ENCODE measurements around the gene TUBA1B. TPM values are rescaled to one million over a fixed set of nuclear protein-coding genes. Genes with fewer than 3 reads are reported as not detected.
"Not testable (repeated sequence)": the region's sequence is repeated elsewhere in the genome, so short reads cannot be mapped to it uniquely, and the experiment has no call there.

TUBA1B gene
- 560 TPM for total RNA-seq (ENCODE audit: insufficient read depth, low replicate concordance)

GRCh38 chr12:49131051-49131893 lies at the start of gene TUBA1B:
TSS of gene TUBA1B (minus strand) at chr12:49131395. CDS start at chr12:49131300, 95 bp downstream.
- DNase-seq (ENCODE audit: low spot score) = peak; percentile 95

GRCh38 chr12:49174218-49174617 lies 43.0 kb upstream of the TUBA1B start:
- DNase-seq (ENCODE audit: low spot score) = no peak

- DNase-seq (ENCODE audit: low spot score) = no peak
These were observed 39.7 kb upstream of the TUBA1B start for GRCh38 chr12:49170924-49171323.

GRCh38 chr12:49165114-49165513 lies 33.9 kb upstream of the TUBA1B start:
- DNase-seq (ENCODE audit: low spot score) = no peak

- DNase-seq (ENCODE audit: low spot score) = not testable (repeated sequence)
These were observed 30.7 kb upstream of the TUBA1B start for GRCh38 chr12:49161901-49162300.

GRCh38 chr12:49161092-49161795 lies 30.0 kb upstream of the TUBA1B start:
- DNase-seq (ENCODE audit: low spot score) = no peak

GRCh38 chr12:49160399-49160798 lies 29.2 kb upstream of the TUBA1B start:
- DNase-seq (ENCODE audit: low spot score) = no peak

GRCh38 chr12:49154221-49154620 lies 23.0 kb upstream of the TUBA1B start:
- no peak for DNase-seq (ENCODE audit: low spot score)

- DNase-seq (ENCODE audit: low spot score) = no peak
These were observed 16.2 kb upstream of the TUBA1B start for GRCh38 chr12:49147384-49147783.

- no peak for DNase-seq (ENCODE audit: low spot score)
These were observed 15.2 kb upstream of the TUBA1B start for GRCh38 chr12:49146406-49146805.

GRCh38 chr12:49144384-49144783 lies 13.2 kb upstream of the TUBA1B start:
- DNase-seq (ENCODE audit: low spot score) = no peak

GRCh38 chr12:49138999-49139398 lies 7.8 kb upstream of the TUBA1B start:
- DNase-seq (ENCODE audit: low spot score) = no peak

GRCh38 chr12:49138587-49138986 lies 7.4 kb upstream of the TUBA1B start:
- DNase-seq (ENCODE audit: low spot score) = no peak

- DNase-seq (ENCODE audit: low spot score) = no peak
These were observed 6.3 kb upstream of the TUBA1B start for GRCh38 chr12:49137476-49137875.

- DNase-seq (ENCODE audit: low spot score) = not testable (repeated sequence)
These were observed 5.8 kb upstream of the TUBA1B start for GRCh38 chr12:49136997-49137396.

- DNase-seq (ENCODE audit: low spot score) = no peak
These were observed 2.4 kb upstream of the TUBA1B start for GRCh38 chr12:49133590-49133989.

GRCh38 chr12:49133014-49133413 lies 1.8 kb upstream of the TUBA1B start:
- DNase-seq (ENCODE audit: low spot score) = peak; percentile 35

- DNase-seq (ENCODE audit: low spot score) = peak; percentile 52
These were observed 783 bp upstream of the TUBA1B start for GRCh38 chr12:49131894-49132461.

GRCh38 chr12:49130151-49131050 lies 794 bp downstream of the TUBA1B start:
- DNase-seq (ENCODE audit: low spot score) = peak; percentile 97

- DNase-seq (ENCODE audit: low spot score) = no peak
These were observed 1.7 kb downstream of the TUBA1B start for GRCh38 chr12:49129332-49130150.
